Hippocampal formation (tissue), 2 donors: Measurements from ENCODE around the gene PTPRN2.

Source experiments
- DNase-seq, 2 donors: peaks; one replicate each; lab custom pipeline; 2025; lab: John Stamatoyannopoulos, UW

The PTPRN2 gene

DNA sequence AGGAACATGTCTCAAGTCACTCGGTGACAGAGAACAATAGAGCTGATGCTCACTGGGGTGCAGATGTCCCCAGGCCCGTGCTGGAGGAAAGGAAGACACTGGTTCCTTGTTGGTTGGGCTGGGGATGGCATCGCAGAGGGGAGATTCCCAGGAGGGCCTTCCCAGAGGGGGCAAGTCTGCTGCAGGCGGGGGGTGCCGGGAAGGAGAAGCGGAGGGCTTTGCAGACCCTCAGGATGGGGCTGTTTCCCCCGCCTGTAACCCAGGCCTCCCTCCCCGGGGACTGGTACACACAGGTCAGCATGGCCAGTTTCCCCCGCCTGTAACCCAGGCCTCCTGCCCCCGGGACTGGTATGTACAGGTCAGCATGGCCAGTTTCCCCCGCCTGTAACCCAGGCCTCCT is 967.0 kb downstream of the PTPRN2 start:
- DNase-seq, result no peak

DNA sequence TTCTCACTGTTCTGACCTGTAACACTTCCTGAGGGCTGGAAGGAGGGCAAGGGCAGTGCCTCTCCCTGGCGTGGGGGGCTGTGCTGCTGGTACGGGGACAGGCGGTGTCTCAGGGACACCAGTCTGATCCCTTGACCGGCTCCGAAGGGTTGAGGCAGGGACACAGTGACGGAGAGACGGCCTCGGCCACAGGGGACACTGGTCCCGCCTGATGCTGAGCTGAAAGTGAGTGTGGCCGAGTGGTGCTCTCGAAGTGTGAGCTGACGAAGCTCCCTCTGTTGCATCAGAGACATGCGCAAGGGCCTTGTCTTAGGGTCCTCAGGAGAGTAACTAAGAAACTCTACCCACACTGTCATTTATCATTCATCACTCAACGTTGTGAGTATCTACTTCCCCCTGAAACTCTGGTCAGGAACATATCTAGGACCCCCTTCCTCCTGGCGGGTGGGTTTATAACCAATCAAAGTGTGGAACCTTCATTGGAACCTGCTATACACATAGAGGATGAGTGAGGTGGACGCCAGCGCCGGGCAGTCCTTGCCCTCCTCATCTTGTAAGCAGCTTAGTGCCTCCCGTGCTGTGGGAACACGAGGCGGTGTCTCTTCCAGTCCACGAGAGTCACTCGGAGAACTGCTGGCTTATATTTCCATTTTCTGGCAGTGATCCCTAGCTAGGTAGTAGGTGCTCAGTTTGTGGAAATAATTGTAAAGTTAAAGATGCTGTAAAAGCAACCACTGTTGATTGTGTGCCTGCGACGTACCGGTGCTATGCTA is 967.7 kb downstream of the PTPRN2 start:
- DNase-seq, result no peak

DNA sequence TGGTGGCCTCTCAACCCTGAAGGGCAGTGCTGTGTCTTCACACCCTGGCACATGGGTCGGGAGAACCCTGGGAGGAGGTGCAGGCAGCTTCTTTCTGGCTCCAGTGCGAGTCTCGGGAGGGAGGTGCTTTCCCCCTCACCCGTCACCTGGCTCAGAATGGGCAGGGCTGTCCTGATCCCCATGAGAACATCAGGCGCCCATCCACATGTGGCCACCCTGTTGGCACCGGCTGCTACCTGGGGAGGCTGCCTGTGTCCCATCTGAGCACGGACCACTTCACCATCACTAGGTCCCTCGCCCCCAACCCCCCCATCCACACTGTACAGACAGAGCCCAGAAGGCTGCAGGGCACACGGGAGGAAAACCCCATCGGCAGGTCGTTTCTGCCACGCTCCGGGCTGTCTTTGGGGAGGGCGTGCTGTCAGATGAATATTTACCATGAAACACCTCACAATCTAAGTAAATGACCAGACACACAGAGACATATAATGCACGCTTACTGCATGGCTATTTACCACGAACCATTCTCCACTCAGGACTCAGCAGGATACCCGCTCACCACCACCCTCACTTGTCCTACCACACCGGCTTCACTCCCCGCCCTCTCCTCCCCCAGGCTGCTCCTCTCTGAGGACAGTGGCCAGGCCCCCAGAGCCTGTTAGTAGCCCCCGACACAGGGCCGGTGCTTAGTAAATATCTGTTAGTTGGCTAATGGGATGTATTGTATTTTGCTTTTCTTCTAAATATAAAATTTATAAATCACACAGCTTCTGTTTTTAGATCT is 968.6 kb downstream of the PTPRN2 start:
- DNase-seq, result no peak

DNA sequence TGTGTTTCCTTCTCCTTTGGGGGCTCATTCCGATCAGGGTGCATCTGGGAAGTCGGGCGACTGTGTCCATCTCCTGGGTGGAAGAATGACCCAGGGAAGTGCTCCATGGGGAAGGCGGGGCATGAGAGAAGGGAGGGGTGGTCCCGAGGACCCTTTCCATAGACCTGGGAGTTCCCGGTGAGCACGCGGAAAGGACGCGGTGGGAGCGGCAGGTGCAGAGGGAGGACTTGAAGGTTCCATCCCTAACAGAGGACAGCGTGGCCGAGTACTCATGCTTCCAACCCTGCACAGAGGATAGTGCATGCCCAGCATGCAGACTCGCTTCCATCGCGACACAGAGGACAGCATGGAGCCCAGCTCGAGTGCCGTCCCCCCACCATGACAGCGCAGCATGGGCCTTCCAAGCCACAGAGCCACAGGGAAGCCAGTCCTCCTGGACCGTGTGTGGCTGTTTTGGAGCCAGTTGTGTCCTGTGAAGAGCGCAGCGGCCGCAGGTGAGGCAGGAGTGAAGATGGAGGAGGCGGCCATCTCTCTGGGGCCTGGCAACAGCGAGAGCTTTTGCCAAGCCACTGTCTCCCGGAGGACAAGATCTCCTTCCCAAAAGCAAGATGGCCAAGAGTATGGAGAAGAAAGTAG is 969.4 kb downstream of the PTPRN2 start:
- no peak for DNase-seq

DNA sequence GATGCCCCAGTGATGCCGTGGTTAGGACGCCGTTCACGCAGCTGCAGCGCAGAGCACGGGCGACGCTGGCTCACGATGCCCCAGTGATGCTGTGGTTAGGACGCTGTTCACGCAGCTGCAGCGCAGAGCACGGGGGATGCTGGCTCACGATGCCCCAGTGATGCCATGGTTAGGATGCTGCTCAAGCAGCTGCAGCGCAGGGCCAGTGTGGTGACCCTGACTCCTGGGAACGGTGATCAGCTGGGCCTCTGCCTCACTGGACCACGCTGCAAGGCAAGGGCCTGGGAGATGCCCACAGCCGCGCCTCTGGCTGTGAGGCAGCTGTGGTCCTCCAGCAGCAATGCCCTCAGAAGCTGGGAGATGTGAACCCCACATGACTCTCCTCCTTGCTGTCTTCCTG is 970.2 kb downstream of the PTPRN2 start:
- no peak for DNase-seq

DNA sequence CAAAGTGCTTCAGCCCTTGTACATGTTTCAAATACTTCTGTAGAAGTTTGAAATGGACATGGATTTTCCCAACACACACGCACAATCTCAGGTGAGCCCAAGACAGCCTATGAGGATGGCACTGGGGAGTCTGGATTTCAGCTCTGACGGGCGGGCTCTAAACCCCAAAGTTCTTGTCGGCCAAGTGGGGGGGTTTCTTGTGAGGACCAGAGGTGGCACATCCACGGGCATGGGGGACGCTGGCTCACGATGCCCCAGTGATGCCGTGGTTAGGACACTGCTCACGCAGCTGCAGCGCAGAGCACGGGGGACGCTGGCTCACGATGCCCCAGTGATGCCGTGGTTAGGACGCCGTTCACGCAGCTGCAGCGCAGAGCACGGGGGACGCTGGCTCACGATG is 970.7 kb downstream of the PTPRN2 start:
- DNase-seq, result no peak

DNA sequence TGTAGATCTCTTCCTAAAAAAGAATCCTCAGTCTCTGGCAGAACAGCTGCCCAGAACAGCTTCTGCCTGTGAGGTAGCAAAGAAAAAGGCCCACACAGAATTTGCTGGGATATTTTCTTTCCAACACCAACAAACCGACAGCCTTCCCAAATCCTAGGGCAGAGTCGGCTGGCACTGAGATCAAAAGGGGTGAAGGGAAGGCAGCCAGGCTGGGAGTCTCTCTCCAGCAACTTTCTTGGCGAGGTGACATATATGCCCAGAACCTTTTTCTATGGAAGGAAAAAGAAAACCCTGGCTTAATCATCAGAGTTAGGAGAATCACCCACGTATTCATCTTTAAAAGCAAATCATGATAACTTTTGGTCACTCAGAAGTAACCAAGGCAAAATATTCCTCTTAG is 971.2 kb downstream of the PTPRN2 start:
- DNase-seq, result no peak

DNA sequence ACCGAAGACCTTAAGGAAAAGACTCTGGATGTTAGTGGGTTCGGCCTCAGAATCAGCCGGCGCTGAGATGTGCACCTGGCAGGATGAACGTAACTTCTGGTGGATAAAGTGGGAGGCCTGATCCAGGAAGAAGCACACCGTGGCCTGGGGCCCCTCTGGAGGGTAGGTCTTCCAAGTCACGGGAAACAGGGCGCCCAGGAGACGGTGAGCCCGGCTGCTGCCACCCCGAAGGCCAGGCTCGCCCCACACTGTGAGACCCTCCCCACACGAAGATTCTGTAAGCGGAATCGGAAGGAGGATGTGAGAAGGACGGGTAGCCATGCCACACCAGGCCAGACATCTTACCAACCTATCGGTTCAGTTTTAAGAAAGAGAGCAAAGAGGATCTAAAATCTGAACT is 971.8 kb downstream of the PTPRN2 start:
- no peak for DNase-seq

DNA sequence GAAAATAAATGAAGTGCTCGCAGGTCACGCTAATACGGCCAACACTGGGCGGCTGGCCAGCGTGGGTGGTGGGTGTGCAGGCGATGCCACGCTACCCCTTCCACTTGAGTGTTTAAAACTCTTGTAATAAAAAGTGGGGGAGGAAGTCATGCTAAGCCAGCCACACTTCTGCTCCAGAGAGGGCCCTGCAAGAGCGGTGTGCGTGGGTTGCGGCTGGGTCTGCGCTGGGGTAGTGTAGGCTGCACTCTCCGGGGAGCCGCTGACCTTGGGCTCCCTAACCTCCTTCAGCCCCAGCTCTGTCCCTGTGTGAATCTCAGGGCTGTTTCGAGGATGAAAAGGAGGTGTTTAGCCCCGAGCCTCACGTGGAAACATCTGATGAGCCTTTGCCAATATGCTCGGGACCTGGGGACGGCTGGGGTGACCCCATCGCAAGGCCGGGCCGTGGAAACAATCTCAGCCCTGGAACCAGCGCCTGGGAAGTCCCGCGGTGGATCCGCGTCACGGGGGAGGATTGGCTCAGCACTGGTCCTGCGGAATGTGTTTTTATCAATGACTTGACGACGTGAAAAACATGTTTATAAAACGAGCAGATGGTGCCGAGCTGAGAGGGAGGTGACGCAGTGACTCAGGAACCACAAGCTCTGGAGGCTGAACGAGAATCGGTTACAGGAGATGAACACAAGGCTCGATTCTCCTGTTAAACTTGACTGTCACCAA is 972.4 kb downstream of the PTPRN2 start:
- DNase-seq, result peak in 1 of 2 donors; percentile 41

DNA sequence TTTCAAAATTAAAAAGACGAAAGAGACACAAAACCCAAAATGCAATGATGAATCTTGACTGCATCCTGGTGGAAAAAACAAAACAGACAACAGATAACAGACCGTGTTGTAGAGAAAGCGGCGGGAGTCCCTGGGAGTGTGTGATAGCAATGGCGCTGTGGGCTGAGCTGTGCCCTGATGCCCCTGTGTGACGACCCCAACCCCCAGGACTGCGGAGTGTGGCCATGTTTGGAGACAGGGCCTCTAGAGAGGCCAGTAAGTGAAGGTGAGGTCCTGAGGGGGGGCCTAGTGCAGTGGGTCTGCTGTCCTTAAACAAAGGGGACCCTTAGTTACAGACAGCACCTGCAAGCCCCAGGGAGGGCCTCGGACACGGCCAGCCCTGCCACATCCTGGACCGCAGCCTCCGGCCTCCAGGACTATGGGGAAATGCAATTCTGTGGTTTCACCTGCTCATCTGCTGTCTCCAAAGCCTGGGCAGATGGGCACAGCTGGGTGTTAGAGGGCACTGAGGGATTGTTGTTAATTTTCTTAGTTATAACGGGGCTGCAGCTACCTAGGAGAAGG is 973.1 kb downstream of the PTPRN2 start:
- DNase-seq, result no peak

DNA sequence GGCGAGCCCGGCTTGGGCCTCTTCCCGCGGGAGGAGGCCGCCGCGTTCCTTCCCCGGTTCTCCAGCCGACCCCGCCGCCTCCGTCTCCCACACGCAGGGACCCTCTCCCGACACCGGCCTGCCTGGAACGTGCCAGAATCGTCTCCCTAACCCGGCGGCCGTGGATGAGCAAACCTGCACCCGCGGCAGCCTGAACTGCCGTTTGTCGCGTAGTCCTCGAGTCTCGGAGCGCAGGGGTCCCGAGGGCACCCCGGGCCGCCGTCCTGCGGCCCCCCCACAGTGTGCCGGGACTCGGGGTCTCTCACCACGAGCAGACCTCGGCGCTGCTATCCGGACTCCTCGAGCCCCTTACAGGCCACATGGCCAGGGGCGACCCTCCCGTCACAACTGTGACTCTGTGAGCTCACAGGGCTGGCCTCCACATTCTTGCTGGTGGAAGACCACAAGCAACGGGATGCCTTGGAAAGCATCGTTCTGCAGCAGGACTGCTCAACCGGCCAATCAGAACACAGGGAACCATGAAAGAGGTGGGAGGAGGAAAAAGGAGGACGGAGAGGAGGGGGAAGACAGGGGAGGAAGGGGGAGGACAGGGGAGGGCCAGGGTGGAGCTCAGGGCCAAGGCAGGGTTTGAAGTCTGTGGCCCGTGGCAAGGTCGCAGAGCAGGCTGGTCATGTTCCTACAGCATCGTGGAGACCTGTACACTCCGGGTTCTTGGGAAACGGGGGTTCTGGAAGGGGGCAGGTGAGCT is 973.9 kb downstream of the PTPRN2 start:
- DNase-seq, result no peak

DNA sequence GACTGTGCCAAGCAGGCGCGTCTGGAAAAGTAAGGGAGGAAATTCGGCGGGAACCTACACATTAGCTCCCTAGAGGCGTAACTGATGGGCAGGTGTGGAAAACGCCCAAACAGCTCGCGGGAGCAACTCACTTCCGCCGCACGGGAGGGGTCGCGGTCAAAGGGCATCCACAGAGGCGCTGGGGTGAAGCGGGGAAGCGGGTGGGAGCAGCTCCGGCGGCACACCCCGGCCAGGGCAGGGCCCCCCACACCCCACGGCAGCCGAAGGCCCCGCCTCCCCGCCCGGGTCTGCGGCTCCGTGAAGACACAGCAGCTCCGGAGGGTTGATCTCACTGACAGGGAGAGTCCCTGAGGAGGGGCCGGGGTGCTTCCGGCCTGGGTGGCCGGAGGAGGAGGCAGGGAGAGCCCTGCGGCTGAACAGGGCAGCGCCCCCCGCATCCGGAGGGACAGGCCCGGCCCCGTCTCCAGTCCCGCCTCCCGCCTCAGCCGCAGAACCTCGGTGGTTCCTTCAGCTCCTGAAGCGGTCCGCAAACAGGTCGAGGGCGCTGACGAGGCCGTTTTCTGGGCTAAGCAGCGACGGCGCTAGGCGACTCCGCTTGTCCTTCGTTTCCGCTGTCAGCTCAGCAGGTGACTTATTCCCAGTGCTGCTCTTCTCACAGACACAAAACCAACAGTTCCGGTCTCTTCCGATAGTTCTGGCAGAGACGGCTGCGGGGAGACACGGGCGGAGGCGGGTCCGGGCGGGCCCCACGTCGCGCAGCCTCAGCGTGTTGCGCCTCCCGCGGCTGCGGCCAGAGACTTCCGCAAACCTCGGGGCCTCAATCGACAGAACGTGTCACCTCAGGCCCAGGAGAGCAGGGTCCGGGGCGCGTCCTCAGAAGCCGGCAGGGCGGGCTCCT is 974.7 kb downstream of the PTPRN2 start:
- no peak for DNase-seq

DNA sequence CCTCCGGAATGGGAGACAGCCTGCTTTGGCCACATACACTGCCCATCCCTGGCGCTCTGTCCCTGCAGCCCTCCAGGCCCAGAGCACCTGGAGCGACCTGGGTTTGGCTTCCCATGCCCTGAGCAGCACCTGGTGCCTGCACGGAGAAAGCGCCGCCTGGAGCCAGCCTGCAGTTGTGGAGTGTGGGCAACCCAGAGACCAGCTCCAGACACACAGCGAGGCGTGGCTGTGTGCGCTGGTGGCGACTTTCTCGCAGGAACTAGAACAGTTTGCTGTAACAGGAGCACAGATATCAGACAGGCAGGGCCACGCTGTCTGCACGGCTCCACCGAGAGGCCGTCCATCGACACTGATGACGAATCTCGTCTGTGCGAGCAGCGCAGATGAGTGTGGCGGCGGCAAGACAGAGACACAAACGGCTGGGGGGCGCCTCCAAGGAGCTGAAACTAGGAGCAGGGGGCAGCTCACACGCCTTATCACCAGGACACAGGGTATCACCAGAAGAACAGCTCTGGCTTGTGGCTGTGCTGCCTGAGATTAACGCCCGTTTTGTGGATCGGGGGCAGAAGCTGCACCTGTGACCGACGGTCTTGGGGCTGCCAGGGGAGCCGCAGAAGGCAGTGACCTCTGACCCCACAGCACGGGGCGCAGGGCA is 975.5 kb downstream of the PTPRN2 start:
- no peak for DNase-seq

DNA sequence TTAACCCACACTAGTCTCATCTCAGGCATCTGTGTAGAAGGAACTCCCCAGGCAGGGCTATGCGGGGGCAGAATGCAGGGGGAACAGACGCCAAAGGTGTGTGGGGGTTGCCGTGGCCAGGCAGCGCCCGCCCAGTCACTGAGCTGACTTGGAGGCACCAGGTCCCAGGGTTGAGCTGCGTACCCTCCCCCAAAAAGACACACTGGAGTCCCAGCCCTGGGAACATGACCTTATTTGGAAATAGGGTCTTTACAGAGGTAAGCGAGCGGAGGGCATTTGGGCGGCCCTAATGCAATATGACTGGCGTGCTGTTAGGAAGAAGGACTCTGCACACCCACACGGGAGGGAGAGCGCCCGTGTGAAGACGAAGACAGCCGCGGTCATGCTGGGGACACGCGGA is 976.3 kb downstream of the PTPRN2 start:
- no peak for DNase-seq

DNA sequence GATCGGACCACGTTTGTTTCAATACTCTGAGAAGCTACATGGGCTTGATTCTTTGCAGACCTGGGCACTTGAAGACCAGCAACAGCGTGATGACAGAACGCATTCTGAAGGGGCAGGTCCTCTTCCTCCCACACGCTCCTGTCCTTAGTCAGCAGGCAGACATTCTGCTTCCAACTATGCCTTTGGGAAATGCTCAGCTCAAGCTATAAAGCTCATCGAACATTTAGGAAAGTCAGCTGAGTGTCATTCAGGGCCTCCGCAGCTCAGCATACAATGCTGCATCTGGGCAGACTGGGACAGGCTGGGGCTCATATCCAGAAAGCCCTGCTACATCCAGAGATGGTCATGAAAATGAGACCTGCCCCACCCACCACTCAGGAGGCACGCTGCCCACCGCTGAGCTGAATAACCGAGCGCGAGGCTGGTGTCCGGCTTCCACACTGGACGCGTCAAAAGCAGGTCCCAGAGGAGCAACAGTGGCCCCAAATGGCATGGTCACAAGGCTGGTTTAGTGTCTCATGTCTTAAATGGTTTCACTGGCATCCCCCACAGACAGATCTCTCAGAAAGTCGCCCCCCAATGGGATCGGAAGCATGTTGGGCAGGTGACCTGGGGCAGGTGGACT is 976.8 kb downstream of the PTPRN2 start:
- no peak for DNase-seq

DNA sequence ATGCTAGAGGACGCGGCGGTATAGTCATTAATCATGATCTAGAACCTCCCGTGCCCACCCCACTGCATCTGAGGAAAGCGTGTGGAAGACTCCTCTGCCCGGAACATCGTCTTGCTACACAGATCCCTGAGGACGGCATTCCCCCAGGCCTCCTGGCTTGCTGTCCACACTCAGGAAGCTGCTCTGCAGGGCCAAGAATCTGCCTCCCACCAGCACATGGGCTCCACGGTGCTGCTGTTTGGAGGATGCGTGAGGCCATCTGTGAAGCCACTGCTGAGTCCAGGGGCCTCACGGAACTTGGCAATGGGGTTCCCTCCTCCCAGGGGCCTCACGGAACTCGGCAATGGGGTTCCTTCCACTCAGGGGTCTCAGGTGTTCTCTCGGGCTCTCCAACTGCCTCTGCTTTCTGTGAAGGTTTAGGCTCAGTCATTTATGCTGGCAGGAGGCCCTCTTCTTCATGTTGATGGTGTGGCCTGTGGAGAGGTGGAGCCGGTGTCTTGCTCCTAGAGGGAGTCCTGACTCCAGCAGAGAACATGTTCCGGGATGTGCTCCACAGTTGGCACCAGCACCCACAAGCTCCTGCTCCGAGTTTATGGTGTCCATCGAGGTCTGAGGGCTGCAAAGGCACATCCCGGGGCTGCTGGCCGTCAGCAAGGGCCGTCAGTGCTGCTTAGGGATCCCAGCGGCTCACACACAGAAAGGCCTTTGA is 977.5 kb downstream of the PTPRN2 start:
- DNase-seq, result no peak

DNA sequence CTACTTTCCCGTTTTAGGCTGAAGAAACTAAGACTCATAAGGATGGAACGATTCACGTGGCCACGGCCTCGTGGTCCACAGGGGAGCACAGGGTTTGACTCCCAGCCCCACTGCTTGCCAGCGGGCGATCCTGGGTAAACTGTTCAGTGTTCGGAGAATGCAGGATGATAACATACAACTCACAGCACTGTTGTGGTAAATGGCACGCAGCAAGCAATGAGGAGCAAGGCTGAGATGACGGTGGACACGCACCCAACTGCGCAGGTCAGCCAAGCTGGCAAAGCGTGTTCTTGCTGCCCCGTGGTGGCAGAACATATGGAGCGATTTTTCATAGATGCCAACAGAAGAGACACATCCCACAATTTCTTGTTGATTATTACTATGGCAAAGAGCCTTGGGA is 978.1 kb downstream of the PTPRN2 start:
- no peak for DNase-seq

DNA sequence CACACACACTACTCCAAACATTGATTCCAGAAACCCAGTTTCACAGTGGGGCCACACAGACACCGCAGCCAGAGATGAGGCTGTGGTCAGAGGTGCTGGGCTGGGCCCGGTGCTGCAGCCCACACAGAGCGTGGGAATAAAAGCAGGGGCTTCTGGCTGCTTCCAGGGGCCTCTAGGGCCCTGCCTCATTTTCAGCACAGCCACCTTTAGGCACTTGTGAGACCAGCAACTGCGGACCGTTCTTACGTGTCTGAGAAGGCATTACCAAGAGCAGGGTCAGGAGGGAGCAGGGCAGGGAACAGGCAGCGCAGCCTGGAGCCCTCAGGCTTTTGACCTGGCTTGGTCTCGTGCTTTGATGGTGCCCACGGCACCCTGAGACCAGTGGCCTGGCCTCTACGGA is 980.4 kb downstream of the PTPRN2 start:
- DNase-seq, result no peak

DNA sequence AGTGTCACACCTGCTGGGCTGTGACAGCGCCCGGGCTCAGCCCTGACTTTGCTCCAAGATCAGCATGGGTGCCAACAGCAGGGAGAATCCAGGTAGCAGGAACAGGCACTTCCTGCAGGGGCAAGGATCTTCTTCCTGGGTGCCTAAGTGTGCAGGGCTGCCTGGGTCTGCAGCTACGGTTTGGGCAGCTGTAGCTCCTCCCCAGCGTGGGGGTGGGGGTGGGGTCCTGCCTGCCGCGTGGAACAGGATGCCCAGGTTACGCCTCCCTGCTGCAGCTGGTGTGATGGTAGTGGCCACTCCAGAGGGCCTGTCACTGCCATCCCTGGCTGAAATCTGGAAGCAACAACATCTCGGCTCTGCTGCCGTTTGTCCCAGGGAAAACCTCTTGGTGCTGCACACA is 981.5 kb downstream of the PTPRN2 start:
- DNase-seq, result no peak
